ENCODE results near the gene IGFL2. TPM values are rescaled to one million over a fixed set of nuclear protein-coding genes. Genes with fewer than 3 reads are reported as not detected.

Gene IGFL2
- total and polyA plus RNA-seq, 8 donors, result 0.45 TPM; not detected in 7

DNA sequence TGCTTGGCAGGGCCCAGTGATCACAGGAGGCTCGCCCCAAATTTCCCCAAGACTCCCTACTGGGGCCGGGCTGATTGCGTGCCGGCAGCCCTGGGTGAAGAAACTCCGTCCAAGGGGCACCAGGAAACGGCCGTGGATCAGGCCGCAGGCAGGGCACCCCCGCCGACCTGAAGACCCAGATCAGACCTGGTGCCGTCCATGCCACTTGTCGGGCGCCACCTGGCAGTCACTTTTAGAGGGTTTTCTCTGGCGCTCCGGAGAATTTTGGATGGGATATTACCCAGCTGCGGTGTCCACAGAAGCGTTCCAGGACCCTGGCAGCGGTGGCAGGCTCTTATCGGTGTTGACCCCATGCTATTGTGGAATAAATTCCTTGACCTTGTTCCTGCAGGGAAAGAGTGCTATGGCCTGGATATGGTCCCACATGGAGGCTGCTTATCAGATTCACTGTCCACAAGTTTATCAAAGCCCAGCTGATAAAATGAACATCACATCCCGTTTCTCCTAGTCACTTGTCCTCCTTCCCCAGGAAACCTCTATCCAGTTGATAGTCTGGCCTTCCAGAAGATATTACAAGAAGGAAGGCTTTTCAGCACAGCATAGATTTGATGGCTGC lies 38.2 kb downstream of the IGFL2 start:
- Histone ChIP-seq H3K27me3 (peaks cover 11 to 50% (median 14%) of the 10 kb centered on the region in 3 donors), H3K4me1 (no peaks in the 10 kb centered on the region), H3K27ac (no peak overlapping the region), H3K9me3 (no peaks in the 10 kb centered on the region), H3K4me3 (no peak overlapping the region), H3K36me3 (no peaks in the 10 kb centered on the region)
- no peak for DNase-seq
- 50 to 79% (median 71%) methylated on average over 11 to 20 of the region's 20 CpGs for WGBS, 5 donors
- intact Hi-C loops (cut with DNase I; ENCODE audit: low total_unique reads), result no loop called here
- no peak for TF ChIP-seq POLR2AphosphoS5 (IDR thresholded peaks at IDR 0.05)
- TF ChIP-seq, protein P1, sequence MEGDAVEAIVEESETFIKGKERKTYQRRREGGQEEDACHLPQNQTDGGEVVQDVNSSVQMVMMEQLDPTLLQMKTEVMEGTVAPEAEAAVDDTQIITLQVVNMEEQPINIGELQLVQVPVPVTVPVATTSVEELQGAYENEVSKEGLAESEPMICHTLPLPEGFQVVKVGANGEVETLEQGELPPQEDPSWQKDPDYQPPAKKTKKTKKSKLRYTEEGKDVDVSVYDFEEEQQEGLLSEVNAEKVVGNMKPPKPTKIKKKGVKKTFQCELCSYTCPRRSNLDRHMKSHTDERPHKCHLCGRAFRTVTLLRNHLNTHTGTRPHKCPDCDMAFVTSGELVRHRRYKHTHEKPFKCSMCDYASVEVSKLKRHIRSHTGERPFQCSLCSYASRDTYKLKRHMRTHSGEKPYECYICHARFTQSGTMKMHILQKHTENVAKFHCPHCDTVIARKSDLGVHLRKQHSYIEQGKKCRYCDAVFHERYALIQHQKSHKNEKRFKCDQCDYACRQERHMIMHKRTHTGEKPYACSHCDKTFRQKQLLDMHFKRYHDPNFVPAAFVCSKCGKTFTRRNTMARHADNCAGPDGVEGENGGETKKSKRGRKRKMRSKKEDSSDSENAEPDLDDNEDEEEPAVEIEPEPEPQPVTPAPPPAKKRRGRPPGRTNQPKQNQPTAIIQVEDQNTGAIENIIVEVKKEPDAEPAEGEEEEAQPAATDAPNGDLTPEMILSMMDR (IDR thresholded peaks at IDR 0.05), result no peak
- TF ChIP-seq POLR2A (IDR thresholded peaks at IDR 0.05), result no peak
- no peak for TF ChIP-seq EP300 (IDR thresholded peaks at IDR 0.05)

DNA sequence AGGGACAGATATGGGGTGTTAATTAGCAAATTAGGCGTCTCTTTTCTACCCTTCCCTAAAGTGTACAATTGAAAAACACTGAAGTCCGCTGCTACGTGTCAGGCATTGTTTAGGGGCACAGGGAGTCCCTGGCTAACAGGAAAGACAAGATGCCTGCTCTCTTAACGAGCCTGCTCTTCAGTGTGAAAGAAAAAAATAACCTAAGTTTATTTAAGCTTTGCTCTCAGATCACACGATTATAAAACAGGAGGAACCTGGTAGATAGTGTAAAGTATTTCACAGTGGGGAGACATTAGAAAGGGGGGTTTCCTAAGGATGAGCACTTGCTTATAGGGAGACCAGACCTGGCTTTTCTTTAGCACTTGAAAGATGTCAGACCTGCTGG lies 38.7 kb downstream of the IGFL2 start:
- Histone ChIP-seq H3K27me3 (peaks cover 11 to 54% (median 14%) of the 10 kb centered on the region in 3 donors), H3K27ac (no peak overlapping the region), H3K4me1 (no peaks in the 10 kb centered on the region), H3K36me3 (no peaks in the 10 kb centered on the region), H3K9me3 (no peaks in the 10 kb centered on the region), H3K4me3 (no peak overlapping the region)
- TF ChIP-seq, protein P1 (IDR thresholded peaks at IDR 0.05), result no peak
- TF ChIP-seq EP300 (IDR thresholded peaks at IDR 0.05) (no peak), POLR2A (IDR thresholded peaks at IDR 0.05) (no peak), POLR2AphosphoS5 (IDR thresholded peaks at IDR 0.05) (no peak)
- DNase-seq, result no peak
- intact Hi-C loops (cut with DNase I; ENCODE audit: low total_unique reads), result no loop called here
- 23% methylated on average over 5 of the region's 5 CpGs for WGBS, 5 donors

DNA sequence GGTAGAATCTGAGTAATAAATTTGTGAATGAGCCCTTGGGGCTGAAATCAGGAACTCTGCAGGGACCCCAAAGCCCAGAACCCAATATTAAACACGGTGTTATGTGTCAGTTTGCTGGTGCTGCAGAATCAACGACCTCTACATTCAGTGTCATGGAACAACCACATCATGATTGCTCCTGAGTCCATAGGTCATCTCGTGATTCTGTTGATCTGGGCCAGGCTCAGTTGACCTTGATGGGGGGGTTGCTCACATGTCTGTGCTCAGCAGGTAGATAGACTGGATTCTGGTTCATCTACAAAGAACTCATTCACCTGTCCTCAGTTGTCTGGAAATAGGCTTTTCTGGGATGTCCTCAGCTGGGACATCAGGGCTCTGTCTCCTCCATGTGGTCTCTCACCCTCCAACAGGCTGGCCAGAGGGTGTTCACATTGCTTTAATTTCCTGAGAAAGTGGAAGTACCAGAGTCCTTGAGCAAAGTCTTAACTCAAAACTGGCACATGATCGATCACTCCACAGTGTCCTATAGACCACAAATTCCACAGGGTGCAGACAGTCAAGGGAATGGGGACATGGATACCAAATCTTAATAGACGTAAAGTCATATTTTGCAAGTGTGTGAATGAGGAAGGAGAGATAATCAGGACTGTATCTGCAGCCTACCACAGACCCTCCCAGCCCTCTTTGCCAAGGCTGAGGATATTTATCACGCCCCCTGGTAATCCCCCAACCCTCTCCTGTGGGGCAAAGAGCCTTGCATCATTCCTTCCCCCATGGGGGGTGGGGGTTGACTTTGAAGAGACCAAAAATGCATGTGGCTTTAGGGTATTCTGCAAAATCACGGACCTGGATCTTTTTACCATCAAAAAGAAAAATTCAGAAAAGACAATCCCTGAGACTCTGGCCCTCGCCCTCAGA lies 42.2 kb downstream of the IGFL2 start:
- Histone ChIP-seq H3K4me1 (peaks cover 0 to 7% (median 0%) of the 10 kb centered on the region in 4 donors), H3K9me3 (no peaks in the 10 kb centered on the region), H3K4me3 (no peak overlapping the region), H3K27me3 (peaks cover 11 to 58% (median 19%) of the 10 kb centered on the region in 3 donors), H3K27ac (no peak overlapping the region), H3K36me3 (no peaks in the 10 kb centered on the region)
- peak in 1 of 2 donors; percentile 17 for DNase-seq
- 56 to 61% (median 59%) methylated on average over 8 of the region's 8 CpGs for WGBS, 5 donors
- no peak for TF ChIP-seq POLR2A (IDR thresholded peaks at IDR 0.05)
- no peak for TF ChIP-seq POLR2AphosphoS5 (IDR thresholded peaks at IDR 0.05)
- TF ChIP-seq, protein P1 (IDR thresholded peaks at IDR 0.05), result no peak
- no peak for TF ChIP-seq EP300 (IDR thresholded peaks at IDR 0.05)
- intact Hi-C loops (cut with DNase I; ENCODE audit: low total_unique reads), result loop anchor here (5.0 kb wide), 1 partner anchor 108 kb away; no protein-coding TSS in a partner anchor

DNA sequence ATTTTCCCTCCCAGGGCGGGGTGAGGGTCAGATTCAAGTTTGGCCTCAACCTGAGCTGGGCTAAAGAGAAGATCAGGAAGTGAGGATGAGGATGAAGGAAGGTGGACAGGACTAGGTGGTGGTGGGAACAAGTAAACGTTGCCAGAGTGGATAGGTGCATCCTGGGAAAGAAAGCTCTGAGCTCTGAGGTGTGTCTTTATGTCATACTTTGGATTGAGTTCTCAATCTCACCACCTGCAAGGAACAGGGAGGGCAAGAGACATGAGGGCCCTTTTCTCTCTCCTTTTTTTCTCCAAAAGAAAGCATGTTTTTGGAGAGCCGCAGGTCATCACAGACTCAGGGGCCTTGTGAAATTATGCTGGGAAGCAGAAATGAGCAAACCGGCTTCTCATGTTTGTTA lies 43.3 kb downstream of the IGFL2 start:
- Histone ChIP-seq H3K4me1 (peaks cover 0 to 7% (median 0%) of the 10 kb centered on the region in 4 donors), H3K27ac (no peak overlapping the region), H3K9me3 (no peaks in the 10 kb centered on the region), H3K36me3 (no peaks in the 10 kb centered on the region), H3K4me3 (no peak overlapping the region), H3K27me3 (peaks cover 11 to 62% (median 20%) of the 10 kb centered on the region in 3 donors)
- TF ChIP-seq, protein P1 (IDR thresholded peaks at IDR 0.05), result no peak
- no peak for TF ChIP-seq POLR2A (IDR thresholded peaks at IDR 0.05)
- TF ChIP-seq POLR2AphosphoS5 (IDR thresholded peaks at IDR 0.05), result no peak
- no peak for TF ChIP-seq EP300 (IDR thresholded peaks at IDR 0.05)
- intact Hi-C loops (cut with DNase I; ENCODE audit: low total_unique reads), result loop anchor here (5.0 kb wide), 1 partner anchor 109 kb away; no protein-coding TSS in a partner anchor
- WGBS, 5 donors, result 68 to 84% (median 77%) methylated on average over 4 of the region's 4 CpGs
- DNase-seq, result no peak
